Colon (tissue), 2 donors: Measurements from ENCODE around the gene UNC13B.

Experiments used
- FAIRE-seq: peaks from 2 replicates; lab custom pipeline; 2012; peaks lifted over from hg19 to GRCh38; lab: Jason Lieb, UNC
- donor health status: control.
- donor health status: control.

Gene UNC13B

GRCh38 chr9:35432076-35432475 lies 270.3 kb downstream of the UNC13B start:
- FAIRE-seq, result no peak

GRCh38 chr9:35436933-35437332 lies 275.1 kb downstream of the UNC13B start:
- no peak for FAIRE-seq

- no peak for FAIRE-seq
Measured at GRCh38 chr9:35446012-35446411, 284.2 kb downstream of the UNC13B start.

GRCh38 chr9:35448496-35448895 lies 286.7 kb downstream of the UNC13B start:
- FAIRE-seq, result no peak

- no peak for FAIRE-seq
Measured at GRCh38 chr9:35452481-35452880, 290.7 kb downstream of the UNC13B start.

- FAIRE-seq, result no peak
Measured at GRCh38 chr9:35453786-35454185, 292.0 kb downstream of the UNC13B start.
